Measurements from ENCODE around the gene ARV1. TPM values are rescaled to one million over a fixed set of nuclear protein-coding genes. Genes with fewer than 3 reads are reported as not detected.
"Not testable (repeated sequence)": the region's sequence is repeated elsewhere in the genome, so short reads cannot be mapped to it uniquely, and the experiment has no call there.

Gene ARV1
- total RNA-seq, 1 experiment from 2014 or later: 17.1 TPM

DNA sequence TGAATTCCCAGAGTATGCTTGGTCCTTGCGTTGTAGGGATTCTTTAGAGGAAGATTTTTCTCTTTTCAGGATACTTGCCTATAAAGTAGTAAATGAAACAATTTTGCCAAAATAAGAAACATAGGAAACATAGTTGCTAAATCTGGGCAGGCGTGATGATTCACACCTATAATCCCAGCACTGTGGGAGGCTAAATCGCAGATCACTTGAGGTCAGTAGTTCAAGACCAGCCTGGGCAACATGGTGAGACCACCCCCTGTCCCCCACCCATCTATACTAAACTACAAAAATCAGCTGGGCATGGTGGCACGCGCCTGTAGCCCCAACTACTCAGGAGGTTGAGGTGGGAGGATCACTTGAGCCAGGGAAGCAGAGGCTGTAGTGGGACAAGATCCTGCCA is 4.9 kb downstream of the ARV1 start:
- Mint-ChIP-seq H3K4me1 (ENCODE audit: low read depth, unreplicated experiment) (no peaks in the 10 kb centered on the region), H3K27ac (ENCODE audit: unreplicated experiment) (no peak overlapping the region), H3K27me3 (ENCODE audit: unreplicated experiment) (no peaks in the 10 kb centered on the region), H3K36me3 (ENCODE audit: insufficient read depth, unreplicated experiment) (no peaks in the 10 kb centered on the region), H3K4me3 (ENCODE audit: low read depth, unreplicated experiment) (no peak overlapping the region), H3K9me3 (ENCODE audit: low read depth, unreplicated experiment) (no peaks in the 10 kb centered on the region)
- intact Hi-C loops (cut with micrococcal nuclease; ENCODE audit: unreplicated experiment): no loop called here
- no peak for DNase-seq
- CTCF ChIA-PET: no interaction called here
- BruUV-seq (replicated peaks): no TSS peak
- no peak for TF ChIP-seq CTCF (IDR thresholded peaks at IDR 0.05; ENCODE audit: unreplicated experiment)

- H3K27me3 Mint-ChIP-seq (ENCODE audit: unreplicated experiment); H3K9me3 Mint-ChIP-seq (ENCODE audit: low read depth, unreplicated experiment); BruUV-seq (replicated peaks); H3K27ac Mint-ChIP-seq (ENCODE audit: unreplicated experiment); H3K36me3 Mint-ChIP-seq (ENCODE audit: insufficient read depth, unreplicated experiment); DNase-seq; CTCF ChIA-PET; intact Hi-C loops (cut with micrococcal nuclease; ENCODE audit: unreplicated experiment); H3K4me1 Mint-ChIP-seq (ENCODE audit: low read depth, unreplicated experiment); H3K4me3 Mint-ChIP-seq (ENCODE audit: low read depth, unreplicated experiment): not testable (repeated sequence)
These were observed 6.0 kb downstream of the ARV1 start for GRCh38 chr1:230984622-230985515.

GRCh38 chr1:230985711-230986110 is 6.8 kb downstream of the ARV1 start:
- Mint-ChIP-seq H3K27ac (ENCODE audit: unreplicated experiment) (no peak overlapping the region), H3K9me3 (ENCODE audit: low read depth, unreplicated experiment) (no peaks in the 10 kb centered on the region), H3K27me3 (ENCODE audit: unreplicated experiment) (no peaks in the 10 kb centered on the region), H3K4me1 (ENCODE audit: low read depth, unreplicated experiment) (no peaks in the 10 kb centered on the region), H3K36me3 (ENCODE audit: insufficient read depth, unreplicated experiment) (no peaks in the 10 kb centered on the region), H3K4me3 (ENCODE audit: low read depth, unreplicated experiment) (no peak overlapping the region)
- BruUV-seq (replicated peaks): no TSS peak
- DNase-seq: no peak
- intact Hi-C loops (cut with micrococcal nuclease; ENCODE audit: unreplicated experiment): no loop called here
- TF ChIP-seq CTCF (IDR thresholded peaks at IDR 0.05; ENCODE audit: unreplicated experiment): no peak
- CTCF ChIA-PET: no interaction called here

GRCh38 chr1:230986976-230987375 is 8.1 kb downstream of the ARV1 start:
- CTCF ChIA-PET: no interaction called here

More at GRCh38 chr1:230986976-230987375, 8.1 kb downstream of the ARV1 start:
- H3K36me3 Mint-ChIP-seq (ENCODE audit: insufficient read depth, unreplicated experiment): peaks cover 6% of the 10 kb centered on the region
- no peak for DNase-seq
- H3K27ac Mint-ChIP-seq (ENCODE audit: unreplicated experiment): no peak overlapping the region
- no peak for TF ChIP-seq CTCF (IDR thresholded peaks at IDR 0.05; ENCODE audit: unreplicated experiment)
- intact Hi-C loops (cut with micrococcal nuclease; ENCODE audit: unreplicated experiment): no loop called here
- no TSS peak for BruUV-seq (replicated peaks)
- H3K27me3 Mint-ChIP-seq (ENCODE audit: unreplicated experiment): no peaks in the 10 kb centered on the region
- H3K4me1 Mint-ChIP-seq (ENCODE audit: low read depth, unreplicated experiment): no peaks in the 10 kb centered on the region
- no peaks in the 10 kb centered on the region for H3K9me3 Mint-ChIP-seq (ENCODE audit: low read depth, unreplicated experiment)
- H3K4me3 Mint-ChIP-seq (ENCODE audit: low read depth, unreplicated experiment): no peak overlapping the region

Measured in Calu3 (cell line).